ENCODE results near the gene HVCN1. TPM values are rescaled to one million over a fixed set of nuclear protein-coding genes. Genes with fewer than 3 reads are reported as not detected.

Gene HVCN1
- total and polyA plus RNA-seq, 2 of the 13 experiments (the other 11 are each of a cell fraction or from before 2014, with no cell fraction given) = 0.49 to 1.3 TPM

- BruUV-seq (replicated peaks) = no TSS peak
- H3K27me3 ChIP-seq (ENCODE audit: control insufficient read depth in 1 of 2, insufficient read depth in 2 of 2, low read length in 2 of 2) = peaks cover 0 to 17% of the 10 kb centered on the region in 2 experiments
- DNase-seq (ENCODE audit: low spot score) (no peak), FAIRE-seq (no peak), ATAC-seq (no peak)
- intact Hi-C loops (cut with micrococcal nuclease; ENCODE audit: unreplicated experiment) = no loop called here
- H3K36me3 ChIP-seq (replicated peaks in 1 of 2; ENCODE audit: control insufficient read depth in 1 of 2, insufficient read depth in 2 of 2, low read length in 2 of 2) = no peaks in the 10 kb centered on the region
- TF ChIP-seq CSRNP2 (CRISPR knock-in tag; conservative IDR thresholded peaks at IDR 0.05; ENCODE audit: low read depth) (no peak), ZNF773 (CRISPR knock-in tag; IDR thresholded peaks at IDR 0.05; ENCODE audit: borderline replicate concordance) (no peak), MYPOP (CRISPR knock-in tag; IDR thresholded peaks at IDR 0.05) (no peak), ZNF768 (CRISPR knock-in tag; IDR thresholded peaks at IDR 0.05) (peak; percentile 92), ASH2L (IDR thresholded peaks at IDR 0.05; ENCODE audit: insufficient read length, low read depth, low read length) (no peak)
- H2AFZ ChIP-seq (ENCODE audit: low read length) = no peak overlapping the region
- no peak overlapping the region for H3K4me3 ChIP-seq (replicated peaks in 1 of 3; ENCODE audit: insufficient read depth in 1 of 3, low read depth in 2 of 3, low read length in 3 of 3)
- H3K4me1 ChIP-seq (ENCODE audit: insufficient read depth, low read length) = peaks cover 11% of the 10 kb centered on the region
- no peaks in the 10 kb centered on the region for H4K20me1 ChIP-seq (ENCODE audit: insufficient read depth, low read length)
- H3K4me2 ChIP-seq (ENCODE audit: low read depth, low read length) = no peak overlapping the region
- no peaks in the 10 kb centered on the region for H3K9me3 ChIP-seq (ENCODE audit: low read length)
- in situ Hi-C loops (cut with HindIII; ENCODE audit: extremely low pct_ligation_motif_present, low pct_unique_long_range_greater_than_20kb) = no loop called here
- no peak overlapping the region for H3K9ac ChIP-seq (ENCODE audit: insufficient read depth, low read depth, low read length)
- 30% methylated on average over 4 of the region's 4 CpGs for WGBS (ENCODE audit: low lambda C conversion rate)
- CTCF ChIA-PET (ENCODE audit: low intra/inter-chr PET ratio, low total read pairs) = no interaction called here
- H3K79me2 ChIP-seq (ENCODE audit: insufficient read depth, low read length) = no peaks in the 10 kb centered on the region
- no peak overlapping the region for H3K27ac ChIP-seq (ENCODE audit: extremely low read length, insufficient read depth, low read length)
- POLR2A ChIA-PET = no interaction called here
These were observed 10.9 kb downstream of the HVCN1 start for GRCh38 chr12:110677982-110678381.
